KMS-11 (cell line): ENCODE results near the gene PRKCZ.

Source experiments
- H2AFZ ChIP-seq: fragments of 200-600 bp; sonication (generic); 2 replicates; pipeline ENCODE4 v1.6.1; 2016; ENCODE audit warnings: antibody characterized with exemption, mixed run types, low read depth
- H3K27ac ChIP-seq: fragments of 200-600 bp; sonication (generic); 2 replicates; pipeline ENCODE4 v1.6.1; 2016; ENCODE audit warnings: mild to moderate bottlenecking, mixed run types
- H3K27me3 ChIP-seq: fragments of 200-600 bp; sonication (generic); 2 replicates; pipeline ENCODE4 v1.6.1; 2017; ENCODE audit warnings: mild to moderate bottlenecking, low read depth, mixed run types, moderate library complexity; ENCODE audit not compliant: insufficient read depth
- H3K36me3 ChIP-seq: fragments of 200-600 bp; sonication (generic); 2 replicates; pipeline ENCODE4 v1.6.1; 2017; ENCODE audit warnings: mild to moderate bottlenecking, mixed run types; ENCODE audit not compliant: insufficient read depth
- H3K4me1 ChIP-seq: fragments of 200-600 bp; sonication (generic); 2 replicates; pipeline ENCODE4 v1.6.1; 2016; ENCODE audit warnings: mild to moderate bottlenecking, low read depth, mixed run types; ENCODE audit not compliant: poor library complexity, severe bottlenecking
- H3K4me2 ChIP-seq: fragments of 200-600 bp; sonication (generic); 2 replicates; pipeline ENCODE4 v1.7.0; 2016; ENCODE audit warnings: mild to moderate bottlenecking, mixed run types
- H3K4me3 ChIP-seq: fragments of 200-600 bp; sonication (generic); IDR thresholded peaks from 2 replicates; pipeline ENCODE4 v1.6.1; 2017; ENCODE audit warnings: low read depth, low read length, mixed read lengths; ENCODE audit not compliant: insufficient read depth
- H3K79me2 ChIP-seq: fragments of 200-600 bp; sonication (generic); 2 replicates; pipeline ENCODE4 v1.6.1; 2016; ENCODE audit warnings: low read depth, mixed run types; ENCODE audit not compliant: insufficient read depth
- H3K9ac ChIP-seq: fragments of 200-600 bp; sonication (generic); 2 replicates; pipeline ENCODE4 v1.6.1; 2016; ENCODE audit warnings: mild to moderate bottlenecking, mixed run types
- H4K20me1 ChIP-seq: fragments of 200-600 bp; sonication (generic); 2 replicates; pipeline ENCODE4 v1.6.1; 2016; ENCODE audit warnings: mild to moderate bottlenecking, mixed run types; ENCODE audit not compliant: insufficient read depth
- TF ChIP-seq, protein P1 (sequence below): fragments of 200-600 bp; sonication (generic); conservative IDR thresholded peaks from 2 replicates; pipeline ENCODE4 v1.6.1; 2017; ENCODE audit warnings: low read depth, mild to moderate bottlenecking, antibody characterized with exemption, low read length, moderate library complexity, mixed read lengths

The PRKCZ gene

GRCh38 chr1:2160451-2161300 lies 110.5 kb downstream of the PRKCZ start:
- Histone ChIP-seq H3K4me1 (no peaks in the 10 kb centered on the region), H3K4me2 (no peak overlapping the region), H3K79me2 (no peaks in the 10 kb centered on the region), H3K36me3 (no peaks in the 10 kb centered on the region), H3K27me3 (peaks cover 88% of the 10 kb centered on the region; the same call in 1 of the 2 replicates), H3K27ac (no peak overlapping the region), H3K9ac (no peak overlapping the region), H2AFZ (no peak overlapping the region), H3K4me3 (no peak overlapping the region), H4K20me1 (no peaks in the 10 kb centered on the region)
- TF ChIP-seq, protein P1, sequence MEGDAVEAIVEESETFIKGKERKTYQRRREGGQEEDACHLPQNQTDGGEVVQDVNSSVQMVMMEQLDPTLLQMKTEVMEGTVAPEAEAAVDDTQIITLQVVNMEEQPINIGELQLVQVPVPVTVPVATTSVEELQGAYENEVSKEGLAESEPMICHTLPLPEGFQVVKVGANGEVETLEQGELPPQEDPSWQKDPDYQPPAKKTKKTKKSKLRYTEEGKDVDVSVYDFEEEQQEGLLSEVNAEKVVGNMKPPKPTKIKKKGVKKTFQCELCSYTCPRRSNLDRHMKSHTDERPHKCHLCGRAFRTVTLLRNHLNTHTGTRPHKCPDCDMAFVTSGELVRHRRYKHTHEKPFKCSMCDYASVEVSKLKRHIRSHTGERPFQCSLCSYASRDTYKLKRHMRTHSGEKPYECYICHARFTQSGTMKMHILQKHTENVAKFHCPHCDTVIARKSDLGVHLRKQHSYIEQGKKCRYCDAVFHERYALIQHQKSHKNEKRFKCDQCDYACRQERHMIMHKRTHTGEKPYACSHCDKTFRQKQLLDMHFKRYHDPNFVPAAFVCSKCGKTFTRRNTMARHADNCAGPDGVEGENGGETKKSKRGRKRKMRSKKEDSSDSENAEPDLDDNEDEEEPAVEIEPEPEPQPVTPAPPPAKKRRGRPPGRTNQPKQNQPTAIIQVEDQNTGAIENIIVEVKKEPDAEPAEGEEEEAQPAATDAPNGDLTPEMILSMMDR = no peak

- no peaks in the 10 kb centered on the region for H3K36me3 ChIP-seq
- H3K79me2 ChIP-seq = no peaks in the 10 kb centered on the region
- H3K9ac ChIP-seq = no peak overlapping the region
- H3K4me2 ChIP-seq = no peak overlapping the region
- no peak overlapping the region for H2AFZ ChIP-seq
- TF ChIP-seq, protein P1 = no peak
- H4K20me1 ChIP-seq = no peaks in the 10 kb centered on the region
- no peak overlapping the region for H3K27ac ChIP-seq
- H3K4me3 ChIP-seq = no peak overlapping the region
- H3K4me1 ChIP-seq = no peaks in the 10 kb centered on the region
- H3K27me3 ChIP-seq = peaks cover 91% of the 10 kb centered on the region
These were observed 113.0 kb downstream of the PRKCZ start for GRCh38 chr1:2163205-2163604.

DNA sequence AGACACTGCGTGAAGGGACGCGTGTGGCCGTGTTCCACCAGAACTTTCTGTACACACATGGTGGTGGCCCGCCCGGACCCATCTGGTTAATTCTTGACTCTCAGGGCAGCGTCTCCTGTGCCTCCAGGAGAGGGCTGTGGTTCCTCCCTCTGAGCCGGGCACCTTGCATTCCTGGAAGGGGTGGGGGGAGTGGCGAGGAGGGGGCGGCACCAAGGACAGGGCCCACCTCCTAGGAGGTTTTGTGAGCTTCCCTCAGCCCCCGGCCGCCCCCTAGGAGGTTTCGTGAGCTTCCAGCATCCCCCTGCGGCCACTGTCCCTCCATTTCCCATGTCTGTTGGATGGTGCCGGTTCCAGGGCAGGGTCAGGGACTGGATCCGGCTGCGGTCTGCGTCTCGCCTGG lies 115.4 kb downstream of the PRKCZ start:
- no peak overlapping the region for H3K27ac ChIP-seq
- H4K20me1 ChIP-seq = no peaks in the 10 kb centered on the region
- TF ChIP-seq, protein P1 = no peak
- H3K4me1 ChIP-seq = no peaks in the 10 kb centered on the region
- no peak overlapping the region for H3K9ac ChIP-seq
- peaks cover 81% of the 10 kb centered on the region for H3K27me3 ChIP-seq
- no peak overlapping the region for H3K4me2 ChIP-seq
- no peaks in the 10 kb centered on the region for H3K79me2 ChIP-seq
- H2AFZ ChIP-seq = no peak overlapping the region
- H3K4me3 ChIP-seq = no peak overlapping the region
- no peaks in the 10 kb centered on the region for H3K36me3 ChIP-seq

- H3K4me3 ChIP-seq = no peak overlapping the region
These were observed 116.0 kb downstream of the PRKCZ start for GRCh38 chr1:2166254-2166653.

More at GRCh38 chr1:2166254-2166653, 116.0 kb downstream of the PRKCZ start:
- Histone ChIP-seq H3K9ac (no peak overlapping the region), H3K27me3 (peaks cover 82% of the 10 kb centered on the region), H3K36me3 (no peaks in the 10 kb centered on the region), H3K27ac (no peak overlapping the region), H3K79me2 (no peaks in the 10 kb centered on the region), H3K4me1 (no peaks in the 10 kb centered on the region), H3K4me2 (no peak overlapping the region), H4K20me1 (no peaks in the 10 kb centered on the region), H2AFZ (no peak overlapping the region)
- TF ChIP-seq, protein P1 = no peak
